WTC11 (cell line): Measurements from ENCODE around the gene TFF1.

Experiments
- ESRRA ChIP-seq: sonication (generic); formaldehyde crosslinking; IDR thresholded peaks from 2 replicates; pipeline ENCODE4 v1.8.1; 2022; ENCODE audit warnings: mild to moderate bottlenecking, missing genetic modification reagents, borderline replicate concordance
- FOXJ3 ChIP-seq: sonication (generic); formaldehyde crosslinking; IDR thresholded peaks from 2 replicates; pipeline ENCODE4 v1.9.0; 2021; ENCODE audit warnings: missing genetic modification reagents, mild to moderate bottlenecking, borderline replicate concordance
- JAZF1 ChIP-seq: fragments of 250-450 bp; sonication (Bioruptor Pico); IDR thresholded peaks from 2 replicates; pipeline ENCODE4 v1.9.0; 2021; ENCODE audit warnings: moderate library complexity, mild to moderate bottlenecking, inconsistent platforms
- MXD4 ChIP-seq: fragments of 250-450 bp; sonication (Bioruptor Pico); IDR thresholded peaks from 2 replicates; pipeline ENCODE4 v1.8.0; 2021; ENCODE audit warnings: mild to moderate bottlenecking, moderate library complexity, borderline replicate concordance
- MYBL2 ChIP-seq: sonication (generic); formaldehyde crosslinking; IDR thresholded peaks from 2 replicates; pipeline ENCODE4 v1.8.1; 2023; ENCODE audit warnings: mild to moderate bottlenecking, moderate library complexity, missing genetic modification reagents
- NR2C2 ChIP-seq: sonication (generic); formaldehyde crosslinking; IDR thresholded peaks from 2 replicates; pipeline ENCODE4 v1.8.0; 2022; ENCODE audit warnings: mild to moderate bottlenecking, missing genetic modification reagents
- NR3C1 ChIP-seq: sonication (generic); formaldehyde crosslinking; conservative IDR thresholded peaks from 2 replicates; pipeline ENCODE4 v1.8.1; 2023; ENCODE audit warnings: low read depth, mild to moderate bottlenecking, missing genetic modification reagents
- TP53 ChIP-seq: sonication (generic); formaldehyde crosslinking; IDR thresholded peaks from 2 replicates; pipeline ENCODE4 v1.8.1; 2023; ENCODE audit warnings: mild to moderate bottlenecking, missing genetic modification reagents
- ZSCAN18 ChIP-seq: fragments of 250-450 bp; sonication (Bioruptor Pico); IDR thresholded peaks from 2 replicates; pipeline ENCODE4 v2.1.2; 2022; ENCODE audit warnings: mild to moderate bottlenecking, moderate library complexity
- TF ChIP-seq, protein P1 (sequence below): sonication (generic); formaldehyde crosslinking; IDR thresholded peaks from 2 replicates; pipeline ENCODE4 v1.8.1; 2023; ENCODE audit warnings: mild to moderate bottlenecking, missing genetic modification reagents, moderate library complexity
- TF ChIP-seq, protein P2 (sequence below): fragments of 200-600 bp; IDR thresholded peaks from 2 replicates; pipeline ENCODE4 v1.8.0; 2022; ENCODE audit warnings: antibody characterized with exemption
- TF ChIP-seq, protein P3 (sequence below): sonication (generic); formaldehyde crosslinking; IDR thresholded peaks from 2 replicates; pipeline ENCODE4 v1.8.1; 2023; ENCODE audit warnings: mild to moderate bottlenecking, missing genetic modification reagents

DNA sequence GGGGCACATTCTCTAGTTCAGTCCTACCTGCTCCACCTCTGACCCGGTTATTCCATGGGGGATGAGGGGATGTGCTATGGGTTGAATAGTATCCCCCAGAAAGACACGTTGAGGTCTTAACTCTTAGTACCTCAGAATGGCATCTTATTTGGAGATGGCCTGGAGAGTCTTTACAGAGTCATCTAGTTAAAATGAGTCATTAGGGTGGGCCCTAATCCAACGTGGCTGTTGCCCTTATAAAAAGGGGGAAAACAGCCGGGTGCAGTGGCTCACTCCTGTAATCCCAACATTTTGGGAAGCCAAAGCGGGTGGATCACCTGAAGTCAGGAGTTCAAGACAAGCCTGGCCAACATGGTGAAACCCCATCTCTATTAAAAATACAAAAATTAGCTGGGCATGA, 23.9 kb upstream of the TFF1 start:
- TF ChIP-seq ZSCAN18 (CRISPR knock-in tag) = no peak
- TF ChIP-seq, protein P1, sequence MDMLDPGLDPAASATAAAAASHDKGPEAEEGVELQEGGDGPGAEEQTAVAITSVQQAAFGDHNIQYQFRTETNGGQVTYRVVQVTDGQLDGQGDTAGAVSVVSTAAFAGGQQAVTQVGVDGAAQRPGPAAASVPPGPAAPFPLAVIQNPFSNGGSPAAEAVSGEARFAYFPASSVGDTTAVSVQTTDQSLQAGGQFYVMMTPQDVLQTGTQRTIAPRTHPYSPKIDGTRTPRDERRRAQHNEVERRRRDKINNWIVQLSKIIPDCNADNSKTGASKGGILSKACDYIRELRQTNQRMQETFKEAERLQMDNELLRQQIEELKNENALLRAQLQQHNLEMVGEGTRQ (CRISPR knock-in tag) = no peak
- no peak for TF ChIP-seq MYBL2
- no peak for TF ChIP-seq MXD4 (CRISPR knock-in tag)
- TF ChIP-seq TP53 (CRISPR knock-in tag) = no peak
- no peak for TF ChIP-seq ESRRA (CRISPR knock-in tag)
- TF ChIP-seq FOXJ3 (CRISPR knock-in tag) = no peak
- TF ChIP-seq, protein P2, sequence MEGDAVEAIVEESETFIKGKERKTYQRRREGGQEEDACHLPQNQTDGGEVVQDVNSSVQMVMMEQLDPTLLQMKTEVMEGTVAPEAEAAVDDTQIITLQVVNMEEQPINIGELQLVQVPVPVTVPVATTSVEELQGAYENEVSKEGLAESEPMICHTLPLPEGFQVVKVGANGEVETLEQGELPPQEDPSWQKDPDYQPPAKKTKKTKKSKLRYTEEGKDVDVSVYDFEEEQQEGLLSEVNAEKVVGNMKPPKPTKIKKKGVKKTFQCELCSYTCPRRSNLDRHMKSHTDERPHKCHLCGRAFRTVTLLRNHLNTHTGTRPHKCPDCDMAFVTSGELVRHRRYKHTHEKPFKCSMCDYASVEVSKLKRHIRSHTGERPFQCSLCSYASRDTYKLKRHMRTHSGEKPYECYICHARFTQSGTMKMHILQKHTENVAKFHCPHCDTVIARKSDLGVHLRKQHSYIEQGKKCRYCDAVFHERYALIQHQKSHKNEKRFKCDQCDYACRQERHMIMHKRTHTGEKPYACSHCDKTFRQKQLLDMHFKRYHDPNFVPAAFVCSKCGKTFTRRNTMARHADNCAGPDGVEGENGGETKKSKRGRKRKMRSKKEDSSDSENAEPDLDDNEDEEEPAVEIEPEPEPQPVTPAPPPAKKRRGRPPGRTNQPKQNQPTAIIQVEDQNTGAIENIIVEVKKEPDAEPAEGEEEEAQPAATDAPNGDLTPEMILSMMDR = no peak
- TF ChIP-seq NR3C1 = no peak
- TF ChIP-seq JAZF1 (CRISPR knock-in tag) = no peak
- TF ChIP-seq, protein P3, sequence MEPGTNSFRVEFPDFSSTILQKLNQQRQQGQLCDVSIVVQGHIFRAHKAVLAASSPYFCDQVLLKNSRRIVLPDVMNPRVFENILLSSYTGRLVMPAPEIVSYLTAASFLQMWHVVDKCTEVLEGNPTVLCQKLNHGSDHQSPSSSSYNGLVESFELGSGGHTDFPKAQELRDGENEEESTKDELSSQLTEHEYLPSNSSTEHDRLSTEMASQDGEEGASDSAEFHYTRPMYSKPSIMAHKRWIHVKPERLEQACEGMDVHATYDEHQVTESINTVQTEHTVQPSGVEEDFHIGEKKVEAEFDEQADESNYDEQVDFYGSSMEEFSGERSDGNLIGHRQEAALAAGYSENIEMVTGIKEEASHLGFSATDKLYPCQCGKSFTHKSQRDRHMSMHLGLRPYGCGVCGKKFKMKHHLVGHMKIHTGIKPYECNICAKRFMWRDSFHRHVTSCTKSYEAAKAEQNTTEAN (CRISPR knock-in tag) = no peak
- no peak for TF ChIP-seq NR2C2 (CRISPR knock-in tag)
